A549 (cell line): ENCODE data around the gene SDF2L1. TPM values are rescaled to one million over a fixed set of nuclear protein-coding genes. Genes with fewer than 3 reads are reported as not detected.

Source experiments
- ATAC-seq, 2 experiments: fragments of 200-7000 bp in 1 of 2; fragments of >200 bp in 1 of 2; cut with Nextera tagmentation in 1 of 2; cut with Tn5 transposase in 1 of 2; 3 replicates each; pipeline versions ENCODE4 v1.8.0 to v1.9.1; 2018 to 2020; ENCODE audit warnings: mild to moderate bottlenecking in 1 of 2, moderate library complexity in 1 of 2
- CTCF ChIA-PET: fragments of 300-600 bp; sonication (Branson Sonifier 250); formaldehyde crosslinking; extraction: SDS; loops from one replicate; lab custom pipeline; 2021; ENCODE audit warnings: antibody characterized with exemption, inconsistent platforms; lab: Yijun Ruan, JAX
- POLR2A ChIA-PET: fragments of 350-600 bp; formaldehyde crosslinking; extraction: SDS; loops from one replicate; lab custom pipeline; 2021; ENCODE audit warnings: antibody characterized with exemption, inconsistent platforms; lab: Yijun Ruan, JAX
- DNase-seq, 2 experiments: peaks; one replicate each; pipeline versions ENCODE4 v3.0.0 to v3.0.0-alpha.2; 2011 to 2016; ENCODE audit warnings: low read depth in 1 of 2, low spot score in 1 of 2
- FAIRE-seq: peaks from 2 replicates; lab custom pipeline; 2011; peaks lifted over from hg19 to GRCh38; lab: Jason Lieb, UNC
- H3K27ac ChIP-seq, 2 experiments: fragments of >200 bp; sonication (Bioruptor Twin); formaldehyde crosslinking; 3 replicates each; pipeline ENCODE4 v1.5.1; 2016 to 2017
- H3K4me1 ChIP-seq: fragments of >200 bp; sonication (Bioruptor Twin); formaldehyde crosslinking; 3 replicates; pipeline ENCODE4 v1.6.1; 2016
- H3K4me2 ChIP-seq: fragments of >200 bp; sonication (Bioruptor Twin); formaldehyde crosslinking; 3 replicates; pipeline ENCODE4 v1.6.1; 2016
- H3K4me3 ChIP-seq: fragments of >200 bp; sonication (Bioruptor Twin); formaldehyde crosslinking; 3 replicates; pipeline ENCODE4 v1.5.1; 2016
- H3K9me3 ChIP-seq: fragments of >200 bp; sonication (Bioruptor Twin); formaldehyde crosslinking; 3 replicates; pipeline ENCODE4 v1.6.1; 2016
- GATA3 ChIP-seq: IDR thresholded peaks from 2 replicates; pipeline ENCODE4 v1.6.1; 2012; ENCODE audit warnings: borderline replicate concordance
- HEYL ChIP-seq: fragments of 250-450 bp; sonication (Bioruptor Pico); IDR thresholded peaks from 2 replicates; pipeline ENCODE4 v1.8.0; 2021; ENCODE audit warnings: mild to moderate bottlenecking, moderate library complexity
- JUNB ChIP-seq: fragments of >200 bp; sonication (Bioruptor Twin); formaldehyde crosslinking; IDR thresholded peaks from 2 replicates; pipeline ENCODE4 v1.6.1; 2016
- NPAS2 ChIP-seq: fragments of 250-450 bp; sonication (Bioruptor Pico); IDR thresholded peaks from 2 replicates; pipeline ENCODE4 v1.8.0; 2022; ENCODE audit warnings: mild to moderate bottlenecking, moderate library complexity, borderline replicate concordance
- PHF8 ChIP-seq: fragments of 200-600 bp; sonication (generic); IDR thresholded peaks from 2 replicates; pipeline ENCODE4 v1.6.1; 2016; ENCODE audit warnings: low read depth, mild to moderate bottlenecking, antibody characterized with exemption, moderate library complexity, borderline replicate concordance
- POLR2A ChIP-seq: IDR thresholded peaks from 2 replicates; pipeline ENCODE4 v1.6.1; 2012; ENCODE audit warnings: mild to moderate bottlenecking, low read length
- POLR2AphosphoS2 ChIP-seq: conservative IDR thresholded peaks from 2 replicates; pipeline ENCODE4 v1.6.1; 2012; ENCODE audit warnings: low read length, improper control_type of control experiment, inconsistent platforms
- ZFP36 ChIP-seq: fragments of 450-650 bp; IDR thresholded peaks from 2 replicates; pipeline ENCODE4 v1.6.1; 2014; ENCODE audit warnings: borderline replicate concordance; ENCODE audit not compliant: partially characterized antibody
- WGBS: methylation state at CpG from one replicate; pipeline ENCODE4 v1.1.6; 2017; ENCODE audit errors: missing lambda C conversion rate; 5-methylcytosine and 5-hydroxymethylcytosine counted together
- polyA plus RNA-seq, 4 experiments: library from polyadenylated mRNA; depleted of rRNA in 3 of 4; stranded (reverse); fragments of >200 nt; fragmentation: RNase III in 1 of 4; extraction: RNeasy Plus Mini Kit Qiagen cat#74134 plus additional on column Dnase treatment in 1 of 4; gene quantifications; 2 replicates in 3 of 4; 3 replicates in 1 of 4; pipeline ENCODE4 v1.2.3, GENCODE V29; 2011 to 2017
- TF ChIP-seq, protein P1 (sequence below): fragments of 200-600 bp; sonication (generic); IDR thresholded peaks from 2 replicates; pipeline ENCODE4 v1.6.1; 2016; ENCODE audit warnings: antibody characterized with exemption, mild to moderate bottlenecking, moderate library complexity
- TF ChIP-seq, protein P2 (sequence below): fragments of >200 bp; sonication (Bioruptor Twin); formaldehyde crosslinking; IDR thresholded peaks from 3 replicates; pipeline ENCODE4 v1.5.1; 2016
- TF ChIP-seq, protein P3 (sequence below): IDR thresholded peaks from 2 replicates; pipeline ENCODE4 v1.6.1; 2012
- TF ChIP-seq, protein P4 (sequence below): fragments of 250-450 bp; sonication (Bioruptor Pico); IDR thresholded peaks from 2 replicates; pipeline ENCODE4 v1.5.0; 2021; ENCODE audit warnings: mild to moderate bottlenecking, moderate library complexity, borderline replicate concordance

The SDF2L1 gene
- polyA plus RNA-seq, 2 of the 4 experiments (the other 2 are of a cell fraction) = 13.7 to 41.9 TPM

DNA sequence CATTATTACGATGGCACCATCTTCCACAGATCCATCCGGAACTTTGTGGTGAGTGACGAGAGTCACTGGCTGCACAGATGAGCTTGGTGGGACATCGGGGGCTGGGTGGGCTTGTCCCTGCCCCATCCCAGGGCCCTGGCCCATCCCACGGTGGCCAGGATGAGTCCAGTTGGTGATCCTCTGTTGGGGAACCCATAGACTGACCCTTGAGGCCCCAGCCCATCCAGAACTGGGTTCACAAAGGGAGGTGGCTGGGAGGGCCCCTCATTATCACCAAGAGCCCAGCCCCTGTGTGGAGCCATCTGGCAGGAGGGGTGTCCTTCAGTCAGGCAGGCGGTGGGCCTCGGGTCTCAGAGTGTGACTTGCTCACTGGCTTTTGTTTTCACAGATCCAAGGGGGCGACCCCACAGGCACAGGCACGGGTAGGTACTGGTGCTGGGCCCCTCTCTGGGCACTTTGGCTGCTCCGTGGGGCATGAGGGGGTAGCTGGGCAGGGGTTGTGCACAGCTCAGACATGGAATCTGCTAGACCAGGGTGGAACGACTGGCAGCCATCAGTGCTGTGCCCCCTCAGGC lies 45.7 kb downstream of the SDF2L1 start:
- ATAC-seq = no peak
- TF ChIP-seq POLR2AphosphoS2 (no peak), NPAS2 (CRISPR knock-in tag) (no peak), JUNB (no peak)
- TF ChIP-seq, protein P1, sequence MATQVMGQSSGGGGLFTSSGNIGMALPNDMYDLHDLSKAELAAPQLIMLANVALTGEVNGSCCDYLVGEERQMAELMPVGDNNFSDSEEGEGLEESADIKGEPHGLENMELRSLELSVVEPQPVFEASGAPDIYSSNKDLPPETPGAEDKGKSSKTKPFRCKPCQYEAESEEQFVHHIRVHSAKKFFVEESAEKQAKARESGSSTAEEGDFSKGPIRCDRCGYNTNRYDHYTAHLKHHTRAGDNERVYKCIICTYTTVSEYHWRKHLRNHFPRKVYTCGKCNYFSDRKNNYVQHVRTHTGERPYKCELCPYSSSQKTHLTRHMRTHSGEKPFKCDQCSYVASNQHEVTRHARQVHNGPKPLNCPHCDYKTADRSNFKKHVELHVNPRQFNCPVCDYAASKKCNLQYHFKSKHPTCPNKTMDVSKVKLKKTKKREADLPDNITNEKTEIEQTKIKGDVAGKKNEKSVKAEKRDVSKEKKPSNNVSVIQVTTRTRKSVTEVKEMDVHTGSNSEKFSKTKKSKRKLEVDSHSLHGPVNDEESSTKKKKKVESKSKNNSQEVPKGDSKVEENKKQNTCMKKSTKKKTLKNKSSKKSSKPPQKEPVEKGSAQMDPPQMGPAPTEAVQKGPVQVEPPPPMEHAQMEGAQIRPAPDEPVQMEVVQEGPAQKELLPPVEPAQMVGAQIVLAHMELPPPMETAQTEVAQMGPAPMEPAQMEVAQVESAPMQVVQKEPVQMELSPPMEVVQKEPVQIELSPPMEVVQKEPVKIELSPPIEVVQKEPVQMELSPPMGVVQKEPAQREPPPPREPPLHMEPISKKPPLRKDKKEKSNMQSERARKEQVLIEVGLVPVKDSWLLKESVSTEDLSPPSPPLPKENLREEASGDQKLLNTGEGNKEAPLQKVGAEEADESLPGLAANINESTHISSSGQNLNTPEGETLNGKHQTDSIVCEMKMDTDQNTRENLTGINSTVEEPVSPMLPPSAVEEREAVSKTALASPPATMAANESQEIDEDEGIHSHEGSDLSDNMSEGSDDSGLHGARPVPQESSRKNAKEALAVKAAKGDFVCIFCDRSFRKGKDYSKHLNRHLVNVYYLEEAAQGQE = no peak

DNA sequence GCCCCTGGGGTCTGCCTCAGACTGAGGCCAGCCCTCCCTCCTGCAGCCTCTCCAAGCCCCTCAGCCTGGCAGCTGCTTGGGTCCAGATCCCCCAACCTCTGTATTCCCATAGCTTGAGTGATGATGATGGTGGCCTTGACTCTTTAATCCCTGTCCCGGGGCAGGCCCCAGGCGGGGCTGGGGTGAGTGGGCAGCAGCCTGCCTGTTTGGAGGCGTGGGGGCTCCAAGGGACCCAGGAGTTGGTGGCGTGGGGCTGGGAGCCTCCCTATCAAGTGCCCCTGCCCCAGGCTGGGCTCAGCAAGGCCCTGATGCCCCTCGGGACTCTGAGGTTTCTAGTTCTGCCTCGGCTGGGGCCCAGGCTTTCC lies 46.2 kb downstream of the SDF2L1 start:
- no peak for ATAC-seq
- DNase-seq = no peak
- no peak overlapping the region for H3K4me2 ChIP-seq
- no peak overlapping the region for H3K27ac ChIP-seq
- no peak overlapping the region for H3K4me3 ChIP-seq
- H3K9me3 ChIP-seq = no peaks in the 10 kb centered on the region
- 93% methylated on average over 5 of the region's 6 CpGs for WGBS
- no peaks in the 10 kb centered on the region for H3K4me1 ChIP-seq
- FAIRE-seq = no peak
- TF ChIP-seq, protein P2, sequence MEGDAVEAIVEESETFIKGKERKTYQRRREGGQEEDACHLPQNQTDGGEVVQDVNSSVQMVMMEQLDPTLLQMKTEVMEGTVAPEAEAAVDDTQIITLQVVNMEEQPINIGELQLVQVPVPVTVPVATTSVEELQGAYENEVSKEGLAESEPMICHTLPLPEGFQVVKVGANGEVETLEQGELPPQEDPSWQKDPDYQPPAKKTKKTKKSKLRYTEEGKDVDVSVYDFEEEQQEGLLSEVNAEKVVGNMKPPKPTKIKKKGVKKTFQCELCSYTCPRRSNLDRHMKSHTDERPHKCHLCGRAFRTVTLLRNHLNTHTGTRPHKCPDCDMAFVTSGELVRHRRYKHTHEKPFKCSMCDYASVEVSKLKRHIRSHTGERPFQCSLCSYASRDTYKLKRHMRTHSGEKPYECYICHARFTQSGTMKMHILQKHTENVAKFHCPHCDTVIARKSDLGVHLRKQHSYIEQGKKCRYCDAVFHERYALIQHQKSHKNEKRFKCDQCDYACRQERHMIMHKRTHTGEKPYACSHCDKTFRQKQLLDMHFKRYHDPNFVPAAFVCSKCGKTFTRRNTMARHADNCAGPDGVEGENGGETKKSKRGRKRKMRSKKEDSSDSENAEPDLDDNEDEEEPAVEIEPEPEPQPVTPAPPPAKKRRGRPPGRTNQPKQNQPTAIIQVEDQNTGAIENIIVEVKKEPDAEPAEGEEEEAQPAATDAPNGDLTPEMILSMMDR = no peak
- no peak for TF ChIP-seq GATA3
- TF ChIP-seq, all 56 proteins: peak for 0
- ChIA-PET POLR2A (no interaction called here), CTCF (no interaction called here)

More for the DNA sequence above, 45.7 kb downstream of the SDF2L1 start:
- Histone ChIP-seq H3K4me1 (no peaks in the 10 kb centered on the region), H3K4me3 (no peak overlapping the region), H3K4me2 (no peak overlapping the region), H3K27ac (no peak overlapping the region), H3K9me3 (no peaks in the 10 kb centered on the region)
- WGBS = 94% methylated on average over 6 of the region's 11 CpGs
- DNase-seq = no peak
- CTCF ChIA-PET = interaction anchor here (1.1 to 1.4 kb wide), 2 partner anchors 10 to 13 kb away, joined by 3 to 5 read pairs; no protein-coding TSS in a partner anchor
- no peak for FAIRE-seq
- POLR2A ChIA-PET = interaction anchor here (0.6 kb wide), 1 partner anchor 58 kb away, joined by 5 read pairs; no protein-coding TSS in a partner anchor

DNA sequence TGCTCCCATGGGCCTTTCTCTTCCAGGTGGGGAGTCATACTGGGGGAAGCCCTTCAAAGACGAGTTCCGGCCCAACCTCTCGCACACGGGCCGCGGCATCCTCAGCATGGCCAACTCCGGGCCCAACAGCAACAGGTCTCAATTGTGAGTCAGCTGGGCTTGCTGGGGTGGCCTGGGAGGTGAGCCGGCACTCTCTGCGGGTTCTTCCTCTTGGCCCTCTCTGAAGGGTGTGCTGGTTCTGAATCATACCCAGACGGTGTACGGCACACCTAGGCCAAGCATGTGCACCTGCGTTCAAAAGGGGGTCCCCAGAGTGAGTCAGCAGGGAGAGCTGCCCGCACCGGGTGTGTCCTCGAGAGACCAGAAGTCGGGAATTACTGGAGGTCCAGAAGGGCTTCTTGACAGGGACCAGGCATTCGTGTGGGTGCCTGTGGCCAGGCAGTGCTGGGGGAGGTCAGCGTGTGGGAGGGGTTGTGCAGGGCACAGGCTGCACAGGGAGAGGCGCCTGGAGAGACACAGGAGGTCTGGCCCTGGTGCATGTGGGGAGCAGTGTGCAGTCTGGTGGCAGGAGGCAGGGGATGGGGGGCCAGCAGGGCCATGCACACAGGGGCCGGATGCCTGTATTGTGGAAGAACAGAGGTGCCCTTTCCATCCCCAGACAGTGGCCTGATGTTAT lies 46.7 kb downstream of the SDF2L1 start:
- WGBS = 92% methylated on average over 7 of the region's 20 CpGs
- H3K4me2 ChIP-seq = no peak overlapping the region
- H3K4me1 ChIP-seq = no peaks in the 10 kb centered on the region
- no peak overlapping the region for H3K27ac ChIP-seq
- FAIRE-seq = no peak
- no peak for DNase-seq
- ChIA-PET CTCF (no interaction called here), POLR2A (no interaction called here)
- ATAC-seq = 0 out of 6 replicates have a peak, but pooled peaks of 1 of the 2 experiments have one; percentile 20
- no peak for TF ChIP-seq PHF8
- TF ChIP-seq GATA3 = no peak
- TF ChIP-seq, protein P3, sequence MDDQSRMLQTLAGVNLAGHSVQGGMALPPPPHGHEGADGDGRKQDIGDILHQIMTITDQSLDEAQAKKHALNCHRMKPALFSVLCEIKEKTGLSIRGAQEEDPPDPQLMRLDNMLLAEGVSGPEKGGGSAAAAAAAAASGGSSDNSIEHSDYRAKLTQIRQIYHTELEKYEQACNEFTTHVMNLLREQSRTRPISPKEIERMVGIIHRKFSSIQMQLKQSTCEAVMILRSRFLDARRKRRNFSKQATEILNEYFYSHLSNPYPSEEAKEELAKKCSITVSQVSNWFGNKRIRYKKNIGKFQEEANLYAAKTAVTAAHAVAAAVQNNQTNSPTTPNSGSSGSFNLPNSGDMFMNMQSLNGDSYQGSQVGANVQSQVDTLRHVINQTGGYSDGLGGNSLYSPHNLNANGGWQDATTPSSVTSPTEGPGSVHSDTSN = no peak
- TF ChIP-seq ZFP36 = no peak
- TF ChIP-seq HEYL = no peak
- TF ChIP-seq POLR2A = no peak
- TF ChIP-seq, protein P4, sequence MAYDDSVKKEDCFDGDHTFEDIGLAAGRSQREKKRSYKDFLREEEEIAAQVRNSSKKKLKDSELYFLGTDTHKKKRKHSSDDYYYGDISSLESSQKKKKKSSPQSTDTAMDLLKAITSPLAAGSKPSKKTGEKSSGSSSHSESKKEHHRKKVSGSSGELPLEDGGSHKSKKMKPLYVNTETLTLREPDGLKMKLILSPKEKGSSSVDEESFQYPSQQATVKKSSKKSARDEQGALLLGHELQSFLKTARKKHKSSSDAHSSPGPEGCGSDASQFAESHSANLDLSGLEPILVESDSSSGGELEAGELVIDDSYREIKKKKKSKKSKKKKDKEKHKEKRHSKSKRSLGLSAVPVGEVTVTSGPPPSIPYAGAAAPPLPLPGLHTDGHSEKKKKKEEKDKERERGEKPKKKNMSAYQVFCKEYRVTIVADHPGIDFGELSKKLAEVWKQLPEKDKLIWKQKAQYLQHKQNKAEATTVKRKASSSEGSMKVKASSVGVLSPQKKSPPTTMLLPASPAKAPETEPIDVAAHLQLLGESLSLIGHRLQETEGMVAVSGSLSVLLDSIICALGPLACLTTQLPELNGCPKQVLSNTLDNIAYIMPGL (CRISPR knock-in tag) = no peak
- no peaks in the 10 kb centered on the region for H3K9me3 ChIP-seq
- no peak overlapping the region for H3K4me3 ChIP-seq
